ENCODE measurements around the gene ARID1A. TPM values are rescaled to one million over a fixed set of nuclear protein-coding genes. Genes with fewer than 3 reads are reported as not detected.
"Not testable (repeated sequence)": the region's sequence is repeated elsewhere in the genome, so short reads cannot be mapped to it uniquely, and the experiment has no call there.

ARID1A gene
- polyA plus RNA-seq, 4 donors = 79.3 to 103 (median 91.0) TPM

DNA sequence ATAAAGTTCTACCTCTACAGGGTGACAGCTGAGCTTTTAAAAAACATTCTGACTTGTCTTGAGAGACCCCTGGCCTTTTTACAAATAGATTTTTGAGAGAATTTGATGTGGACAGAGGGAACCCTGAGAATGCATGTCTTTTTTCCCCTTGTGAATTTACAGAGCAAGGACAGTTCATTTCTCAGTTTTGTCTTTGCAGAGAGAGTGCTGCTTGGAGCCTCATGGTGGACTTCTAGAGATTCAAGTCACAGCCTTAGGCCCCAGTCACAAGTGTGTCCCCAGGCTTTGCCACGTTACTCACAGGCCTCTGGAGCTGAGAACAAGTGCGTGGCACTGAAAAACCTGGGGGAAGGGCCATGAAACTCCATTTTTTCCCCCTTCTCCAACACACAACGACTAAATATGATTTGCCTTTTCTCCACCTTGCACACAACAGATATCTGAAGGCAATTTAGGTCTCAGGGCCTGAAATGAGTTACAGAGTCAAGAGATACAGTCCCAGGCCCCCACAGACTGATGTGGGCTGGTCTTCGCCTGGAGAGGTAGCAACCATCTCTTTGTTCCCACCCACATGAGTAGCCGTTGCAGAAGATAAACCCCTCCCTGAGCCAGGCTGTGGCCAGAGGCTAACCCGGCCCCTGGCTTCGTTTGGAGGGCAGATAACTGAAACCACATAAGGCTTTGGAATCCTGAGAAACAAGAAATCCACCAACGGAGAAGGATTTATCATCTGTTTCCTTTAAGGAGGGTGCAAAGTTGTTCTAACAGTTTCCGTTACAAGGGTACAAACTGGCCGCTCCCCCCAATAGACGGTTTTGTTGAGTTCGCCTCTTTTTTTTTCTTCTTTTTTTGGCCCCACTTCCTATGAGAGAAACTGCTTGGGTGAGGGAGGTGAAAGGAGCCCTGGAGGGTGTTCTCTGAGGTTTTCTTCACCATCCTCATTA, 90.9 kb downstream of the ARID1A start:
- DNase-seq (ENCODE audit: low read depth in 4 of 4, low spot score in 3 of 4) = peak in 2 of 4 donors; percentile 35 to 36

- no peak for DNase-seq (ENCODE audit: low read depth in 4 of 4, low spot score in 3 of 4)
Observed at GRCh38 chr1:26787381-26787705, 91.5 kb downstream of the ARID1A start.

GRCh38 chr1:26787706-26788514, 92.1 kb downstream of the ARID1A start, which contains the start of gene PIGV:
TSS of gene PIGV (plus strand) at chr1:26787950. CDS start at chr1:26790816, 2,866 bp downstream.
- DNase-seq (ENCODE audit: low read depth in 4 of 4, low spot score in 3 of 4) = peak; percentile 75 to 86 (median 82)

DNA sequence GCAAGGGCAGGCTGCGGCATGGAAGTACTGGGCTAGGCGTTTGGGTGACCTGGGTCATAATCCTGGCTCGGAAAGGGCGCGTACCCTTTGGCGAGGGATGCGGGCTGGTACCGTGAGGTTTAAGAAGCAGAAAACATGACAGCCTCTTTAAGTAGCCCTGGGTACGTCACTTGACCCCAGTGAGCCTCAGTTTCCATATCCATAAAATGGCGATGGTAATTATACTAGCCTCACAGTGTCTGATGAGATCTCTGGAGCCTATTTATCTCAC, 92.6 kb downstream of the ARID1A start:
- no peak for DNase-seq (ENCODE audit: low read depth in 4 of 4, low spot score in 3 of 4)

GRCh38 chr1:26788836-26789611, 93.2 kb downstream of the ARID1A start:
- peak in 3 of 4 donors; percentile 54 to 73 (median 65) for DNase-seq (ENCODE audit: low read depth in 4 of 4, low spot score in 3 of 4)

DNA sequence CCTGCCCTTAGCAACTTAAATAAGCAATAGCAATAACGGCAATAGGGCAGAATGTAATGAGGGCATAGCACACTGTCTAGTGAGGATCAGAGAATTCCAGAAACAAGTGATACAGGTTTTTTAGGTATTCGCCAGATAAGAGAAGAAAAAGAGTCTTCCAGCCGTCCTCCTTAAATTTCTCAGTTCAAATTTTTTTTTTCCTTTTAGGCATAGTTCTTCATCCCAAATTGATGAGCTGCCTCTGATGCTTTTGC, 93.7 kb downstream of the ARID1A start:
- no peak for DNase-seq (ENCODE audit: low read depth in 4 of 4, low spot score in 3 of 4)

- no peak for DNase-seq (ENCODE audit: low read depth in 4 of 4, low spot score in 3 of 4)
Observed at GRCh38 chr1:26789931-26790330, 94.1 kb downstream of the ARID1A start.

- DNase-seq (ENCODE audit: low read depth in 4 of 4, low spot score in 3 of 4) = no peak
Observed at GRCh38 chr1:26790551-26790953, 94.7 kb downstream of the ARID1A start.

GRCh38 chr1:26791148-26791547, 95.3 kb downstream of the ARID1A start:
- DNase-seq (ENCODE audit: low read depth in 4 of 4, low spot score in 3 of 4) = no peak

DNA sequence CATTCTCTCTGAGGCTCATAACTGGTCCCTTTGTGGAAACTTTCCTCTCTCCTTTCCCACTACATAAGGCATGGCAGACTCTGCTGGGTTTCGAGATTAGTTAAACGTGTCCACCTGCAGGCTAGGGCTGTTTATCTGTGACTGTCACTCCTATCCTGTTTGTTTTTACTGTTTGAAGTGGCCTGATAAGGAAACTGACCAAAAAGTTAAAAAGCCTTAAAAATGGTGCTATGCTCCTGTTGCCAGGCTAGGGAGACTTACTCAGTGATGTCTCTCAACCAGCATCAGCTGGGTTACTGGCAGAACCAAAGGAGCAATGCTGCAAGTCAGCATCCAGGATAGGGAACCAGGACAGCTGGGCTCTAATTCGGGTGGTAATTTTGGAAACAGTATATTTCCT, 95.8 kb downstream of the ARID1A start:
- no peak for DNase-seq (ENCODE audit: low read depth in 4 of 4, low spot score in 3 of 4)

DNA sequence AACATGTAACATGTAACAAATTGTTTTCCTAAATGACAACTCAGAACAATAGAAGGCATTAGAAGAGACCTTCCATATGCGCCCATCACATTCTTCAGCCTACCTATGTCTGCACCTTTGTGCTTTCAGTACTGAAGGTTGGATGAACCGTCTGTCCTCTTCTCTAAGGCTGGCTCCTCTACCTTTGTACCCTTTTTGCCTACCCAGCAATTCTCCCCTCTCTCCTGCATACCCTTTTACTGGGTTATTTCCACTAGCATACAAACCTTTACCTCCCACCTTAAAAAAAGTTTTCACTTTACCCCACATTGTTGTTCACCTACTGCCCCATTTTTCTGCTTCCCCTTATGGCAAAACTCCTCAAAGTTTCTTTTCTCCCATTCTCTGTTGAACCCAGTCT, 97.1 kb downstream of the ARID1A start:
- no peak for DNase-seq (ENCODE audit: low read depth in 4 of 4, low spot score in 3 of 4)

DNA sequence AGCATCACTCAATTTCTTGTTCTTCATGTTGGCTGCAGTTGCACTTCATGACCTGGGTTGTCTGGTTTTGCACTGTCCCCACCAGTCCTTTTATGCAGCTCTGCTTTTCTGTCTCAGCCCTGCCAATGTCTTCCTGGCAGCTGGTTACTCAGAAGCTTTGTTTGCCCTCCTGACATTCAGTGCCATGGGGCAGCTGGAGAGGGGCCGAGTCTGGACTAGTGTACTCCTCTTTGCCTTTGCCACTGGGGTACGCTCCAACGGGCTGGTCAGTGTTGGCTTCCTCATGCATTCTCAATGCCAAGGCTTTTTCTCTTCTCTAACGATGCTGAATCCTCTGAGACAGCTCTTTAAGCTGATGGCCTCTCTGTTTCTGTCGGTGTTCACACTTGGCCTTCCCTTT, 98.6 kb downstream of the ARID1A start:
- DNase-seq (ENCODE audit: low read depth in 4 of 4, low spot score in 3 of 4) = no peak

- DNase-seq (ENCODE audit: low read depth in 4 of 4, low spot score in 3 of 4) = no peak
Observed at GRCh38 chr1:26797627-26798026, 101.8 kb downstream of the ARID1A start.

DNA sequence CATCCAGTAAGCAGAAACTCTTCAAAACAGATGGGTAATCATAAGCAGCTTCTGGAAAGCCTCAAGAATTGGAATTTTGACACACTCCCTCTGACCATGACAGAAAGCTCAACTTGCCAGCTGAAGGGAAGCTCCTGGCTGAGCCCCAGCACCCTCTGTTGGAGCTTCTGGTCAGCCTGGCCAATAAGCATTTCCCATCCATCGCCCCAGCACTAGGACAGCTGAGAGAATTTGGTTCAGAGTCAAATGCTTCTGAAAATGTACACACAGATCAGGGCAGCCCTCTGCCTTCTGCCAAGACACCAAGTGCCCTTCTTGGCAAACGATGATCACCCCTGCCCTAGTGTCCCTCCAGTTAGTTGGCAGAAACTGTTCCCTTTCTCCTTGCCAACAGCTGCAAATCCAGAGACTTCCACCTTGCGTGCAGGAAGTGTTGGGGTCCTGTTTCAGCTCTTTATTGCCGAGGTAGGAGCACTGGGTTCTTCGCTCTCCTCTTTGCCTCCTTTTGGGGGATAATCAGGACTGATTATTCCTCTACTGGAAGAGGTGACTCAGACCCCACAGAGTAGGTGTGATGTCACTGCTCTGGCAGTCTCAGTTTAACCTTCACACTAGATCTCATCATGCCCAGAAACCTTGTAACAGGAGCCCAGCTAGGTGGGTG, 103.8 kb downstream of the ARID1A start:
- DNase-seq (ENCODE audit: low read depth in 4 of 4, low spot score in 3 of 4) = no peak

DNA sequence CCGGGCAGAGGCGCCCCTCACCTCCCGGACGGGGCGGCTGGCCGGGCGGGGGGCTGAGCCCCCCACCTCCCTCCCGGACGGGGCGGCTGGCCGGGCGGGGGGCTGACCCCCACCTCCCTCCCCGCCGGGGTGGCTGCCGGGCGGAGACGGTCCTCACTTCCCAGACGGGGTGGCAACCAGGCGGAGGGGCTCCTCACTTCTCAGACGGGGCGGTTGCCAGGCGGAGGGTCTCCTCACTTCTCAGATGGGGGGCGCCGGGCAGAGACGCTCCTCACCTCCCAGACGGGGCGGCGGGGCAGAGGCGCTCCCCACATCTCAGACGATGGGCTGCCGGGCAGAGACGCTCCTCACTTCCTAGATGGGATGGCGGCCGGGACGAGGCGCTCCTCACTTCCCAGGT, 108.1 kb downstream of the ARID1A start:
- DNase-seq (ENCODE audit: low read depth in 4 of 4, low spot score in 3 of 4) = not testable (repeated sequence)

GRCh38 chr1:26810105-26810504, 114.3 kb downstream of the ARID1A start:
- DNase-seq (ENCODE audit: low read depth in 4 of 4, low spot score in 3 of 4) = peak in 1 of 4 donors; percentile 36

DNA sequence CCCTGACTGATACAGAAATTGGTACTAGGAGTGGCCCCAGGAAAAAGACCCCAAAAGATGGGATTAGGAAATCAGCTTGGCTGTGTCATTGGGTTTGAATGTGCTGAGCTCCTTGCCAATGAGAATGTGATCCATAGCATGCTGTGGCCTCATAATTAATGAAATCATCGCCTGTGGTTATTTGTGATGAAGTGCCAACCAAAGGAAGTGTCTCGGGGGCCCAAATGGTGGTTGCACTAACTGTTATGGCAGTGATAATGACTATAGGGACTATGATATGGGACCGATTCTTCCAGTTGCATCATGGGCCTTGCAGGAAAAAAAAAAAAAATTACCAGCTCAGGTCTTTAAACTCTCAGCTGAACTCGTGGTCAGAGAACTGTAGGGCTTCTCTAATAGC, 115.2 kb downstream of the ARID1A start:
- no peak for DNase-seq (ENCODE audit: low read depth in 4 of 4, low spot score in 3 of 4)

DNA sequence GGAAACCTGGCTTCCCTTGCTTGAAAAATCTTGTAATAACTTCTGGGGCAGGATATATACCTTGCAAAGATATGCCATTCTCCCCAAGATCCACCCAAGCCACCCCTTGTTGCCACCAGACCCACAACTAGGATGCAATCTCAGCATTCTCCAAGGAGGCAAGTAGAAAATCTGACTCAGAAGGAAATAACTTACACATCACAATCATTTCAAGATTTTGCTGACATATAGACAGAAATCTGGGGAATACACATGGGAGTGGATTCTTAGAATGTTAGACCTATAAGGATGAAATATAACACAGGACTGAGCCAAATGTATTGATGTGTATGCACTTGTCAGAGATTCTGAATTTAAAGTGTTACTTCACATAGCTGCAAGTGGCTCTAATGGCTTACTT, 115.9 kb downstream of the ARID1A start:
- DNase-seq (ENCODE audit: low read depth in 4 of 4, low spot score in 3 of 4) = no peak

DNA sequence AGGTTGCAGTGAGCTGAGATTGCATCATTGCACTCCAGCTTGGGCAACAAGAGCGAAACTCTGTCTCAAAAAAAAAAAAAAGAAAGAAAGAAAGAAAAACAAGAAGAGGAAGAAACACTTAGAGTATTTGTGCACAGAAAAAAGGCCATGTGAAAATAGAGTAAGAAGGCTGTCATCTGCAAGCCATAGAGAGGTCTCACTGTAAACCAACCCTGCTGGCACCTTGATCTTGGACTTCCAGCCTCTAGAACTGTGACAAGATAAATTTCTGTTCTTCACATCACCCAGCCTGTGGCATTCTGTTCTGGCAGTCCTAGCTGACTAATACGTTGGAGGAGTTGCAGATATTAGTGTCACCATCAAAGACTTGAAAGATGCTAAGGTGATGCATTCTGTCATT, 118.6 kb downstream of the ARID1A start:
- no peak for DNase-seq (ENCODE audit: low read depth in 4 of 4, low spot score in 3 of 4)

DNA sequence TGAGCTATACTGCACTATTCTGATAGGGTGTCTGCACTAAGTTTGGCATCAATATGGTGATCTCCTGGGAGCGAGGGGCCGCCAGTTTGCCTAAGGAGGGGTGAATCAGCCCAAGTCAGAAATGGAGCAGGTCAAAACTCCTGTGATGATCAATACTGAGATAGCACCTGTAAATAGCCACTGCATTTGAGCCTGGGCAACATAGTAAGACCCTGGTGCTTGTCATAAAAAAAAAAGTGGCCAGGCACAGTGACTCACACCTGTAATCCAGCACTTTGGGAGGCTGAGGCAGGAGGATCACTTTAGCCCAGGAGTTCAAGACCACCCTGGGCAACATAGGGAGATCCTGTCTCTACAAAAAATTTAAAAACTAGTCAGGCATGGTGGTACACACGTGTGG, 119.1 kb downstream of the ARID1A start:
- no peak for DNase-seq (ENCODE audit: low read depth in 4 of 4, low spot score in 3 of 4)

DNA sequence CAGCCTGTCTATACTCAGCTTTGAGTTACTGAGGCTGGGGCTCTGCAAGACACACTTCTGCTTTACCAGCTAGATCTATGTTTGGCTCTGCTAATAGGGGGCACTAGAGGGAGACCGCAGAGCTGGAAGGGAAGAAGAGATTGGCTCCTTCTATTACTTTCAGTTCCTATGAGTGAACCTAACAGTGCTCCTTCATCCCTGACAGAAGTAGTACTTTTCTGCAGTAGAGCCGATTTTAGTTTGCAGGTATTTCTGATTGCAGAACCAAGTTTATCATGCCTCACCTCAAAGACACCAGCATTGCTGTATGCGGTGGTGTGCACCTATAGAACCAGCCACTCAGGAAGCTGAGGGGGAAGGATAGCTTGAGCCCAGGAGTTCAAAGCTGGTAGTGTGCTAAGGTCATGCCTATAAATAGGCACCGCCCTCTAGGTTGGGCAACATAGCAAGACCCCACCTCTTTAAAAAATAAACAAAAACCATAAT, 125.0 kb downstream of the ARID1A start:
- no peak for DNase-seq (ENCODE audit: low read depth in 4 of 4, low spot score in 3 of 4)

Data from left renal pelvis (tissue), 4 donors.